HL-60/S4 treated with retinoic acid at 250 ng/mL for 4 days and 3 days (cell line): Measurements from ENCODE around the gene ADAMTS16.

Experiments used
- in situ Hi-C: fragments of 300-500 bp; cut with MboI; formaldehyde crosslinking; loops from 2 replicates; pipeline ENCODE4 v1.7.0; 2022; ENCODE audit warnings: low sequenced_read_pairs

ADAMTS16 gene

DNA sequence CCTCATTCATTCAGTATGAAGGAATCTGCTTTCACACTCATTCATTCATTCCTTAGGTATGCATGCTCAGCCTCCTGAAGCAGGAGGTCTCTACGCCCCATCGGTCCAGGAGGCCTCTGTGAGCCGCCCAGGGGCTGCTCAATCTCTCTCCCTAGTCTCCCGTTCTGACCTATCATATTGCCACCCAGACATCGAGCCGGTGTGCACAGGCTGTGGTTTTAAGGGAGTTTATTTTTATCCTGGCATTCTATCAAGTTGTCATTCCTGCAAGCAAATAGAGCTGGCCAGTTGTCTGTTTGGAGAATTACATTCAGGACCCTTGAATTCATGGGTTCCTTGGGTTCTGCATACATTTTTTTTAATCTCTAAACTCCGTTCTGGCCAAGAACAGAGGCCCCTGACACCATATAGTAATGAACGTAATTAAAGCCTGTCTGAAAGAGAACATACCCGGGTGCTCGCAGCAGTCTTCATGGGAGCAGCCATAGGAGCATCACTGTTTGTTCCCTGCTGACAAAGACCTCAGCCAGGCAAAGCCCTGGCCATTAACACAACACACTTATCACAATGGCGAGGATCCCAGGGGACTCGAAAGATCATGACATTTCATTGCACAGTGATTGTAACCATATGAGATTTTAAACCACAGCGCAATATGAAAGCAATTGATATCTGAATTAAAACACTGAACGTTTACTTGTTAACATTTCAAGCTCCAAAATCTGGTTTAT is 80.9 kb downstream of the ADAMTS16 start:
- in situ Hi-C loops: no loop called here

DNA sequence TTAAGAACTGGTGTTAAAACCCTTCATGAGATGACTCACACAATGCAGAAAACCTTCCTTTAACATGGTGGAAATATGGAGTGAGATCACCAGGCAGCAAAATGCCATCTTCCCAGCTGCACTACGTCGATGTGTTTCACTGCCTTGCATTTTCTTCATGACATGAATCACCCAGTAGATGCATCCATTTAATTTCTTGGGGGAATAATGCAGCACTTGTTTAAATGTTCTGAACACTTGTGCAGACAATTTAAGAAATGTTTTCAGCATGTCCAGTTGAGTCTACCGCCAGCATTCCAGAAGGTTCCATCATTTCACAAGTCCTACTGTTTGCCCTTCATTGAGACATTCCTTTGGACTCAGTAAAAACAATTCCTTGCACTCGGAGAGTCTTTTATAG is 81.6 kb downstream of the ADAMTS16 start:
- in situ Hi-C loops: no loop called here

DNA sequence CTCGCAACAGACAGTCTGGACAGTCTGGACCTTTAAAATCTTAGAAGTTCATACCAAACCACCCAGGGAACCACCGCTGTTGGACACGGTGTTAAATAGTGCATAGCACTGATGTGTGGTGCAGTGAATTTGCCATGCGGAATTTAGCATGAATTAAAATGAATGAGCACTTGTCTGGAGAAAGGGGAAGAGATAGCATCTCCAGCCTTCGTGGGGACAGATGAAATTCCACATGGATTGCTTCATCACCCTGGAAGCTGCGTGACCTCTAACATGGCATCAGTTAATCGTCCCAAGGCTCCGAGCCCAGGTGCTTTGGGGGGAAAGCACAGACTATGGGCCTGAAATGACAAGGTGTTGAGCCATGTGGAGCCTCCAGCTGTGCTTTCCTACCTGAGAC is 91.4 kb downstream of the ADAMTS16 start:
- in situ Hi-C loops: no loop called here

DNA sequence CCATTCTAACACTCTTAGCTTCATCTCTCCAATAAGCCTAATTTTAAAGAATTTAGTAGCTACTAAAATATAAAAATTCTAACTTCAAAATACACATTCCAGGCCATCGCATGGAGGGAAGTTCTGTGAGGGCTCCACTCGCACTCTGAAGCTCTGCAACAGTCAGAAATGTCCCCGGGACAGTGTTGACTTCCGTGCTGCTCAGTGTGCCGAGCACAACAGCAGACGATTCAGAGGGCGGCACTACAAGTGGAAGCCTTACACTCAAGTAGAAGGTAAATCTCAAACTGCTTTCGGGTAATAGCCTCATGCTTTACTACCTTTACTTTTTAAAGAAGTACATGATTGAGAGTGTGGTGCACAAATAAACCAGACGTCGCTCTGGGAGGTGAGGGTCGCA is 94.8 kb downstream of the ADAMTS16 start:
- in situ Hi-C loops: no loop called here

DNA sequence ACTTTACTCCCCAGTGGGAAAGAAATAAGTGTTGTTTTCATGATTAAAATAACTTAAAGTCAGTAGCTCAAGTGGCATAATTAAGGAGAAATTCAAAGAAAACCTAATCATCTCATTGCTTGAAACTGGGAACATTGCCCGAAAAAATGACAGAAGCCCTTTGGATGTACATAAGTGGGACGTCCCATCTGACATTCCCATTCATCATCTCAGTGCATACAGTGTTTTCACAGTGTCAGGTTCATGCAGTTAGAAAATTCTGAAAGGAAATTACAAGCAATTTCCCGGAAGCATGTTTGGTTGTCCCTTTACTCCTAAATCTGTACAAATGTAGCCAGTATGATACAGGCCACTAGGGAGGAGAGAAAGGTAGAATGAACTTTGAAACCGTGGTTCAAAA is 95.6 kb downstream of the ADAMTS16 start:
- in situ Hi-C loops: no loop called here

DNA sequence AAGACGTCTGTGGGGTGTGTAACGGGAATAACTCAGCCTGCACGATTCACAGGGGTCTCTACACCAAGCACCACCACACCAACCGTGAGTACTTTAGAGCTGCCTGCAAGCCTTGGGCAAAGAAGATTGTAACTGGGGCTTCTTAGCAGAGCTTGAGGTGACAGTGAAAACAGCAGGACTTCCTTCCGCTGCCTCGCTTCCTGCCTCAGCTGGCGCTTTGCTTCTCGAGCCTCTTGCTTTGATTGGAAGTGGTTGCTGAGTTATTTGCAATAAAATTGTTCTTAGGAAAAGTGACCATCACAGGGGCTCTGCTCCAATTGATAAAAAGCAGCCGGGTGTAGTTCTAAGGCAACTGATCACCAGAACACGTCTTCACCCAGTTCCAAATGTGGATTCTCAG is 99.1 kb downstream of the ADAMTS16 start:
- in situ Hi-C loops: no loop called here

DNA sequence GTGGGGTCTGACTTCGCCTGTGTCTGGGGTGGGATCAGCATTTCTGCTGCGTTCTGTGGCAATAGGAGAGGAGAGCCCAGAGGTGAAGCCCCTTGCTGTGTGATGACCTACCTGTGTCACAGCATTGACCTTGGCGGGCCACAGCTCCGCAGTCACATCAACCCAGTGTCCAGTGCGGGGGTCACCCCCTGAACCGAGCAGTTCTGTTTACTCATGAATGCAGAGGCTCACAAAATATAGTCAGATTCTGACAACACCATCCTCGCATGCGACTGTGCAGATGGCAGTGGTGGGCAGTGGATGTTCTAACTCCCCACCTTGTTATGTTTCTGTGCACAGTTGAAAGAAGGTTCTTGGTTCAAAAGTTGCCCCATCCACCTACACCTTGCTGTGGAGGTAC is 100.1 kb downstream of the ADAMTS16 start:
- in situ Hi-C loops: no loop called here

DNA sequence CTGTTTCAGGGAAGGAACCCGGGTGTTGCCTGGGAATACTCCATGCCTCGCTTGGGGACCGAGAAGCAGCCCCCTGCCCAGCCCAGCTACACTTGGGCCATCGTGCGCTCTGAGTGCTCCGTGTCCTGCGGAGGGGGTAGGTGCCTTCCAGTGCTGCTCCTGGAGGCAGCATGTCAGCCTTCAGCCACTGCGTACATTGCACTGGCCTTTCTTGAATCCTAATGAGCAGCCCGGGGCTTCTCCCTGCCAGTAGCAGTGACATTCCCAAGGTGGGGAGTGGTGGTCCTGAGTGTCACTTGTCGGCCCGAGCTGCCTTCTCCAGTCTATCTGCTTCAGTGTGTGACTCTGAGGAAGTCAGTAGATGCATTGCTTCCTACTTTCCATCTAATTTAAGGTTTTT is 101.9 kb downstream of the ADAMTS16 start:
- in situ Hi-C loops: no loop called here

DNA sequence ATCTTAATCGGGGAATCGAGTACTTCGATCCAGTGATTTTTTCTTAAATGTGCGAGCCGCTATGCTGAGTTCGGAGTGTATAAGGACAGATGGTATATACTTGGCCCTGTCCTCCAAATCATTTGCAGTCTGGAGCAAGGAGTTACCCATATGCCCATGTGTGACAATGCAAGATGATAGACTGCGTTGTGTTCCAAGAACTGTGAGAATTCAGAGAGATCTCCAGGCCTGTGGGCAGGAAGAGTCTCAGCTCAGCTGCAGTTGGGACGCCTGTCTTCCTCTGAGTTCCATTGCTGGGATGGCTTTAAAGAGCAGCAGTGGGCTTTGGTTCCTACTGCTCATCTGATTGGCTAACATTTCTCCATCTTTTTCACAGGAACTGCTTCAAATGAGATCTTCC is 106.6 kb downstream of the ADAMTS16 start:
- in situ Hi-C loops: no loop called here

DNA sequence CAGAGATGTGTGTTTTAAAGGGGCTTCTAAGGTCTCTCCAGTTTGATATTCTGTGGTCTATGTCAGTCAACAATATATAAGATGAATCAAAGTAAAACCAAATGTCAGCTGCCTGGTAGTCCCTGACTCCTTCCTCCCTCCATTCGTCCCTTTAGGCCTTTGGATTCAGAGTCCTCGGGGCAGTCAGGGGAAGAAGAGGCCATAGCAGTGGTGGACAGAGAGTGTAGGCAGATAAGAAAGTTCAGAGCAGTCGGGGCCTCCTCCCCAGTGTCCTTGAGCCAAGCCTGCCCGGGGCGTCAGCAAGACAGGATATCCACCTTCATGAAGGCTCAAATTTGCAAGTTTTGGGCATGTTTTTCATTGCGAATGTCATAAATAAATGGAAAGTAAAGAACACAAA is 110.6 kb downstream of the ADAMTS16 start:
- in situ Hi-C loops: no loop called here

DNA sequence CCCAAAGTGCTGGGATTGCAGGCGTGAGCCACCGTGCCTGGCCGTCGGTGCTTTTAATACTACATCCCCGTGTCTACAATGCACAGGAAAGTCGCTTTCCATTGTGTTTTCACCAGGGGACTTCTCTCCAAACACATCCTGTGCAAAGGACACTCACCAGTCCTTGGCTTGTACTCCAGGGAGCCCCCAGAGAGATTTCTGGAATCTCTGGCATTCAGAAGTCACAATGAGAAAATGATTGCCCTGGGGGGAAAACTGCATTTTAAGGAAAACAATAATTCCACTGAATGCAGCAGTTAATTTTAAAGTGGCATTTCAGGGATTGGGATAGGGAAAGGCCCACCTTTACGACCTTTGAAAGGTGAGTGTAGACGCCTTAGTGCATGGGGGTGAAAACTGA is 112.0 kb downstream of the ADAMTS16 start:
- in situ Hi-C loops: no loop called here

DNA sequence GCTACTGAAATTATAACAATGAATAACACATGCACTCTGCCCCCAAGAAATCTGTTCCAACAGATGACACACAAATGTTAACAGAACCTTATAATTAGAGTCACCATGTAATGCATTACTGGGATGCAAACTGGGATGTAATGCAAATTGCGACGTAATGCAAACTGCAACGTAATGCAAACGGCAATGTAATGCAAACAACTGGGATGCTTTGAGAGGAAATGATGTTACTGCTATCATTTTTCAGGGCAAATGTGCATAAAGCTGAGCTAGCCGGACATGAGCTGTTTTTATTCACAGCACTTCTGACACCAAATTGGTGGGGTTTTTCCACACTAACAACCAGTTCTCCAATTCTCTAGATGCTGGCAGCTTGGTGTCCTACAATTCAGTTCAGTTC is 117.2 kb downstream of the ADAMTS16 start:
- in situ Hi-C loops: no loop called here

DNA sequence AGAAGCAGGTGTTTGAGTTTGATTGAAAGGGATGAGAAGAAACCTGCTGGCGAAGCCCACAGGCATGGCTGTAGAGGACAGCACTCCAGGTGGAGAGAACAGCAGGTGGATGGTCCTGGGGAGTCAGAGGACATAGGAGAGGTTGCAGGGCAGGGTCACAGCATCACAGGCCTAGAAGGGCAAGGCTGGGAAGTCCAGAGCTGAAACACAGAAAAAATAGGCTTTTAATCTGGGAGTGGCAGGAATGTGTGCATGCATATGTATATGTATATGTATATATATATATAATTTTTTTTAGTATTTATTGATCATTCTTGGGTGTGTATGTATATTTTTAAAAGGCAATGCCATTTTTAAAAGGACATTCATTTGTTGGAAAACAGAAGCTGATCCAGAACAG is 118.4 kb downstream of the ADAMTS16 start:
- in situ Hi-C loops: no loop called here

DNA sequence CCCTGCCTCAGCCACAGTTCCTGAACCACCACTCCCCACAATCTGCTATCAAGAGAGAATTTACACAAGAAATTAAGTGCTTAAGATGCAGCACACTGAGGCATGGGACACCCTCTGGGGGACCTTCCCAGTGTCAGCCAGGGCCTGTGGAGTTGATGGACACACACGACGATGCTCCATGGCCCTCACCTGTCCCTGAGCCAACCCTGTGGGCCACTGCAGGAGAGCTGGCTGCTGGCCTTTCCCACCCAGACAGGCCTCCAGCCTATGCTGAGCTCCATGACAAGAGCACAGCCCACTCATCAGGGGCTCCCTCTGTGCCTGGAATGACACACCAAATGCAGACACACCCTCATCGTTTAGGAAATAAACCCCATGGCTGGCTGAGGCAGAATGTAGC is 124.6 kb downstream of the ADAMTS16 start:
- in situ Hi-C loops: no loop called here

DNA sequence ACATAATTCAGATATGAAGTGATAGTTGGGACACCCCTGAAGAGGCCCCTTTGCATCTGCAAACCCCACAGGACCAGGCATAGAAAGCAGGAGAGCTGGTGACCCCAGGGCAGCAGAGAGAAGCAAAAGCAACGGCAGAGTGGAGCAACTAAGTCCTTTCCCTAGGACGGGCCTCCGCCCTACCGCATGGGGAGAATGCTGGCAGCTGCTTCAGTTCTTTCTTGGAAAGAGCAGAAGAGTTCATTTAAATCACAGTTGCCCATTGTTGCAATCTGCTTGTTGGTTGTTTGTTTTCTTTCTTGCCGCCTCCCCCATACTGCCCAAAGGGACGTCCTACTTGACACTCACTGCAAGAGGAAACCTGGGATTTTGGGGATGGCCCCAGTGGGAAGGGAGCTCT is 126.2 kb downstream of the ADAMTS16 start:
- in situ Hi-C loops: no loop called here

DNA sequence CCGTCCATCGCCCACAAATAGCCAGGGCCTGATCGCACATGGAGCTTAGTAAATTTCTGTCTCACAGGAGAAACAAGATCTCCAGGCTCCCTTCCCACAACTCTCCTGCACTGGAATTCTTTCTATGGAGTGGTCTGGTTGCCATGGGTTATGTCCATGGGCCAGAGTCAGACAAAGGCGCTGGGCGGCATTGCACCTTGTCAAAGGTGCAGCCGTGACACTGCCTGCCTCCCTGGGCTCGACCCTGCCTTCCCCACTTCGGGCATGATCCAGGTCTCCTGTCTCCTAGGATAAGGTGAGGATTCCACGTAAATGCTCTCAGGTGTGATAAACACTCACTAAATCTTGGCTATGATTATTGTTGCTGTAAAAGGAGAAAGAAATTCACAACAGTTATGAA is 130.0 kb downstream of the ADAMTS16 start:
- in situ Hi-C loops: no loop called here

DNA sequence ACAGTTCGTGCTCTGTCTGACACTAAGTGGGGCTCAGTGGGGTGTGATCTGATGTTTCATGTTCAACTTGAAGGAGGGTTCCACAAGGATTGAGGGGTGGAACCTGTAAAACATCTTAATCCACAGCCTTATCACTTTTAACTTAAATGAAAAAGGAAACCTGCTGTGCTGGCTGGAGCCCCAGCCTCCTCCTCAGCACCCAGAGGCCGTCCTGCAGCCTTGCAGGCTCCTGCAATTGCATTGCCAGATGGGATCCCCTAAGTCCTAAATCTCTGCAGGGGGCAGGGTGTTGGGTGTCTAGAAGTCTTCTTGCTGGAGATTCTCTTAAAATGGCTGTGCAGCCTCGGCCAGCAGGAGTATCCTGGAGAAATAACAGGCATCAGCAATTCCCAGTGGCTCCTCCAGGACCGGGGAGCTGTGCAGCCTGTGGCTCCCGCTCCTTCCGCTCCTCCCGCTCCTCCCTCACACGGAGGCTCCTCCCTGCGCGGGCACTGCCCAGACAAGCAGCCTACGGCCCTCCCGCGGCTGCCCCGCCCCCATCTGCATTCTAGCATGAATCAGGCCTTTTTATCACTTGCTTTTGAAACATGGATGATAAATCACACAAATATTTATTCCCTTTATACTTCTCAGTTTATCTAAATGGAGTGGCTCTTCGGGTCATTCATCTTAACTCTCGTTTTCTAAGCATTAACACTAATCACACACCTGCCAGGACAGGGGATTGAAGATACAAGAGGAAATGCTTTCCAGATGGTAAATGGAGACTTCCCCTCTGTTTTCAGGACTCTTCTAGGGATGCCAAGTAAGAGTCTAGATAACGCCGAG is 131.0 kb downstream of the ADAMTS16 start:
- in situ Hi-C loops: no loop called here

DNA sequence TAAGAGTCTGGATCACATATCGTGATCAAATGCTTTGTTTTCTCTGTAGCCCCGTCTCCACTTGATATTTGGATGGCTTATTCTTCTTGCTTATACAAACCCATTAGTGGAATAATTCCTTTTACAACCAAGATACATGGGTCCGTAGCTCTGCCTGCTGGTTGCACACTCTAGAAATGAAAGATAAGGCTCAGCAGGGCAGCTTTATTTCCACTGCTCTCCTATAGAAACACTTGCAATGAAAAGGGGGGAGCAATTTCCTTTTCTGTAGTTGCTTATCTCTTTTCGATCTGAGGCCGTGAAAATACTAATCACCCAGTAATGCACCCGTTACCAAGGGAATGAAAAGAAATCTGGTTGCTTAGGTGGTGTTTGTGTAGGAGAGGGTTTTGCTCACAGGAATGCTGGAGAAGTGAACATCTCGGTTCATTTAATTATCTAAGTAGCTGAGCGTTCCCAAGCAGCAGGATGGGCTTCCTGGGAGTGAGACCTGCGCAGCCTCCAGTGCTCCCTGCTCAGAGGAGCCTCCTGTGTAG is 131.7 kb downstream of the ADAMTS16 start:
- in situ Hi-C loops: no loop called here

DNA sequence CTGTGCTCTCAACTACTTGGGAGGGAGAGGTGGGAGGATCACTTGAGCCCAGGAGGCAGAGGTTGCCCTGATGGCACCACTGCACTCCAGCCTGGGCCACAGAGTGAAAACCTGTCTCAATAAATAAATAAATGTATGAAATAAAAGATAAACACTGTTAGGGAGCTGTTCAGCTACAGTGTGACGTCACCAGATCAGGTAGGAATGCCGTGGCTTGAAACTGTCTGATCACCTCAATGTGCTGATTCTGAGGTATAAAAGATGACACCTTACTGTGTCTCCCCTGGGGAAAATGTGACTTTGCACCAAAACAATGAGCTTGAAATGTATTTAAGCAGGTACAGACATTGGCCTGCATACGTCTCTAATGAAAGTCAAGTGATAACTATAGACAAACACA is 133.3 kb downstream of the ADAMTS16 start:
- in situ Hi-C loops: no loop called here

DNA sequence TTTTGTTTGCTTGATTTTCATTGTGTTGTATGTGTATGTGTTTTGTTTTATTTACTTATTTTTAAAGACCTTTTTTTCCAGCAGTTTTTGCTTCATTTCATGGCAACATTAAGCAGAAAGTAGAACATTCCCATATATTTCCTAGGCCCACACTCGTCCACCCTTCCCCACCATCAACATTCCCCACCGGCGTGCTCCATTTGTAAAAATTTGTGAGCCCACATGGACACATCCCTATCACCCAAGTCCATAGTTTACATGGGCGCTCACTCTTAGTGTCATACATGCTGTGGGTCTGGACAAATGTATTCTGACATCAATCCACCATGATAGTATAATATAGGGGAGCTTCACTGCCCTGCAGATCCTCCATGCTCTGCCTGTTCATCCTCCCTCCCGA is 133.8 kb downstream of the ADAMTS16 start:
- in situ Hi-C loops: no loop called here

DNA sequence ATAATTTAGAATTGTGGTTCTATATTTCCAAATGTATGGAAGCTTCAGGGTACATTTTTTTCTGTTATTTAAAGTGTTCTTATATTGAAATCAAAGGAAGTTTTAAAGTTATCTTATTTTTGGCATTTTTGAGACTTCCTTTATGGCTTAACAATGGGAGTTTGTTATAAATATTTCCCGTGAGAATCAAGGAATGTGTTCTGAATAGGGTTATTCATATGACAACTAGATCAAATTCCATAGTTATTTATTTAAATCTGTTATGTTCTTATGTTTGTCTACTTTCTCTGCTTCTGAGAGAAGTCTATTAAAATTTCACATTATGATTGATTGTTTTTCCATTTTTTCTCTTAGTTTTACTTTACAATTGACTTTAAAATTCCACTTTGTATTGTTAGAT is 135.1 kb downstream of the ADAMTS16 start:
- in situ Hi-C loops: no loop called here

DNA sequence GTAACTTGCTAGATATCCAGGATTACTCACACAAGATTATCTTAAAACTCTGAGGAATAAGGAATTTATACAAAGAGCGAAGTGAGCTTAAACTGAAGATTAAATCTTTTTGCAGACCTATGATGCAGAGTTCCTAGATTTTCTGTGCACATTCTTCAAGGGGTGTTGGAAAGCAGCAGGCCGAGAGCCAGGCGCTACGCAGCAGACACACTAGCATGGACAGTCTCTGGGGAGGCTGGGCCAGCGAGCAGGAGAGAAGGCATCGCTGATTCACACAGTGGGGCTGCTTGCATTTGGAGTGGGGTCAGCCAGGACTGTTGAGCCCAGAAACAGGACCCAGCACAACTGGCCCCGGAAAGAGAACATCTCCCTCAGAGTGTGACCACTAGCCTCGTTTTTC is 136.3 kb downstream of the ADAMTS16 start:
- in situ Hi-C loops: no loop called here
